ENCODE data around the gene PTPRM. TPM values are rescaled to one million over a fixed set of nuclear protein-coding genes. Genes with fewer than 3 reads are reported as not detected.

The PTPRM gene
- total and polyA plus RNA-seq, 9 donors = 45.6 to 82.0 (median 56.9) TPM

DNA sequence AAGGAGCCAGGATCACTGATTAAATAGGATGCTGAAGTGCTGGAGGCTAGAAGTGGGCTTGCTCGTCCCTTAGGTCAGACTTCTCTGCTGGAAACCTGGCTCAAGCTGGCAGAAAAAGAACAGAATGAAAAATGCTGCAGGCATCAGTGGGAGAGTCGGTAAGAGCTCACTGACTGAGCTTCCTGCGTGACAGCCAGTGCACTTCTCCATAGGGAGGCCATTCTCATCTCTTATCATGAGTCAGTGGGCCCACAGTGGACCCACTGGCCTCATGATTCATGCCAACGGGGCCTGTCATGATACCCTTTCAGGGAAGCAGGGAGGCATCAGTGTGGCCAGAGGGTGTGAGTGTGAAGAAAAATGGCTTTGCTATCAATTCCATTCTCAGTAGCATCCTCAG is 498.2 kb downstream of the PTPRM start:
- Histone ChIP-seq H3K27me3 (no peaks in the 10 kb centered on the region), H3K36me3 (no peaks in the 10 kb centered on the region), H3K4me1 (ENCODE audit: insufficient read depth) (no peaks in the 10 kb centered on the region), H3K4me3 (no peak overlapping the region), H3K9me3 (no peaks in the 10 kb centered on the region), H3K27ac (no peak overlapping the region)
- TF ChIP-seq, protein P1, sequence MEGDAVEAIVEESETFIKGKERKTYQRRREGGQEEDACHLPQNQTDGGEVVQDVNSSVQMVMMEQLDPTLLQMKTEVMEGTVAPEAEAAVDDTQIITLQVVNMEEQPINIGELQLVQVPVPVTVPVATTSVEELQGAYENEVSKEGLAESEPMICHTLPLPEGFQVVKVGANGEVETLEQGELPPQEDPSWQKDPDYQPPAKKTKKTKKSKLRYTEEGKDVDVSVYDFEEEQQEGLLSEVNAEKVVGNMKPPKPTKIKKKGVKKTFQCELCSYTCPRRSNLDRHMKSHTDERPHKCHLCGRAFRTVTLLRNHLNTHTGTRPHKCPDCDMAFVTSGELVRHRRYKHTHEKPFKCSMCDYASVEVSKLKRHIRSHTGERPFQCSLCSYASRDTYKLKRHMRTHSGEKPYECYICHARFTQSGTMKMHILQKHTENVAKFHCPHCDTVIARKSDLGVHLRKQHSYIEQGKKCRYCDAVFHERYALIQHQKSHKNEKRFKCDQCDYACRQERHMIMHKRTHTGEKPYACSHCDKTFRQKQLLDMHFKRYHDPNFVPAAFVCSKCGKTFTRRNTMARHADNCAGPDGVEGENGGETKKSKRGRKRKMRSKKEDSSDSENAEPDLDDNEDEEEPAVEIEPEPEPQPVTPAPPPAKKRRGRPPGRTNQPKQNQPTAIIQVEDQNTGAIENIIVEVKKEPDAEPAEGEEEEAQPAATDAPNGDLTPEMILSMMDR (IDR thresholded peaks at IDR 0.05) = no peak
- TF ChIP-seq EP300 (IDR thresholded peaks at IDR 0.05) (no peak), POLR2A (IDR thresholded peaks at IDR 0.05) (no peak)
- WGBS, 3 donors = 94 to 96% (median 95%) methylated on average over 4 of the region's 4 CpGs
- DNase-seq = no peak
- intact Hi-C loops (cut with DNase I) = no loop called here

DNA sequence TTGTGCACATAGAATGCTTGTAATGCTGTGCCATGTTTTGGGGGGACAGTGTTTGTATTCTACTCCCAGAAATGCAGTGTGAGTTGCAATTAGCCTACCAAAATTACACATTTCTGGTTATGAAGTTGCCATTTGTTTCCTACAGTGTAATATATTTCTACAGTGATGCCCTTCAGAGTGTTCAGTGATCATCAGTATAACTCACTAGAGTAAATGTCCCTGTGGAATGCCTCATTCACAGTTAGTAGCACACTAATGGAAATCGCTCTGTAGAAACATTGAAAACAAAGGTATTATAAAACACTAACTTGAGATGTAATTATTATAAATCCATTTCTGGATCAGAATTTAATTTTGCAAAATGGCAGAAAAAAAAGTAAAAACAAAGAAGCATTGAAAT is 498.7 kb downstream of the PTPRM start:
- 99 to 100% (median 100%) methylated on average over 1 of the region's 1 CpG for WGBS, 3 donors

DNA sequence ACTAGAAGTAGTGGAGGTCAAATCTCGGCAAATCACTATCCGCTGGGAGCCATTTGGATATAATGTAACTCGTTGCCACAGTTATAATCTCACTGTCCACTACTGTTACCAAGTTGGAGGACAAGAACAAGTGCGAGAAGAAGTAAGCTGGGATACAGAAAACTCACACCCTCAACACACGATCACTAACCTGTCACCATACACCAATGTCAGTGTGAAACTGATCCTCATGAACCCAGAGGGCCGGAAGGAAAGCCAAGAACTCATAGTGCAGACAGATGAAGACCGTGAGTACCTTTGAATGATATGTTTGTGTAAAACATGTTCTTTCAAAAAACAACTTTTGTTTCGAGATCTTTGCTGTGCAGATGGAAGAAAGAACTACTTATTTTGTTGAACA is 502.6 kb downstream of the PTPRM start:
- Histone ChIP-seq H3K4me3 (no peak overlapping the region), H3K36me3 (no peaks in the 10 kb centered on the region), H3K9me3 (no peaks in the 10 kb centered on the region), H3K4me1 (ENCODE audit: insufficient read depth) (no peaks in the 10 kb centered on the region), H3K27me3 (no peaks in the 10 kb centered on the region), H3K27ac (no peak overlapping the region)
- intact Hi-C loops (cut with DNase I) = no loop called here
- no peak for DNase-seq
- TF ChIP-seq, protein P1 (IDR thresholded peaks at IDR 0.05) = no peak
- TF ChIP-seq POLR2A (IDR thresholded peaks at IDR 0.05) (no peak), EP300 (IDR thresholded peaks at IDR 0.05) (no peak)
- WGBS, 3 donors = 95 to 98% (median 95%) methylated on average over 8 of the region's 8 CpGs

More for the DNA sequence above, 498.7 kb downstream of the PTPRM start:
- Histone ChIP-seq H3K9me3 (no peaks in the 10 kb centered on the region), H3K4me1 (ENCODE audit: insufficient read depth) (no peaks in the 10 kb centered on the region), H3K4me3 (no peak overlapping the region), H3K27me3 (no peaks in the 10 kb centered on the region), H3K27ac (no peak overlapping the region), H3K36me3 (no peaks in the 10 kb centered on the region)
- TF ChIP-seq POLR2A (IDR thresholded peaks at IDR 0.05) = no peak
- no peak for TF ChIP-seq EP300 (IDR thresholded peaks at IDR 0.05)
- TF ChIP-seq, protein P1 (IDR thresholded peaks at IDR 0.05) = no peak
- intact Hi-C loops (cut with DNase I) = no loop called here
- DNase-seq = no peak

DNA sequence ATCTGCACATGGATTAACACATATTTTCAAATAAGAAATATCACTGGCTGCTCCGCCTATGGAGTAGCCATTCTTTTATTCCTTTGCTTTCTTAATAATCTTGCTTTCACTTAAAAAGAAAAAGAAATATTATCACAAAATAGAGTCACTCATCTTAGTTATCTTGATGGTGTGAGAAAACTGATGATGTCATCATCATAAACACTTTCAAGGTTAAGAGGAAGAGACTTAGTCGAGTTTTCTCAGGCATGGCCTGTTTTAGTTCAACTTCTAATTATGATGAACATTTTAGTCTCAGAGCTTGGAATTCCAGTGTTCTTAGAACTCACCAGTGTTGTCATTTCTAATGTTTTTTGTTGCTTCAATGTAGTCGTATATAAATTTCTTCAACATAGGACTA is 506.1 kb downstream of the PTPRM start:
- no peak for DNase-seq
- no peaks in the 10 kb centered on the region for H3K4me1 ChIP-seq (ENCODE audit: insufficient read depth)
- H3K4me3 ChIP-seq = no peak overlapping the region
- no peaks in the 10 kb centered on the region for H3K9me3 ChIP-seq
- no peak overlapping the region for H3K27ac ChIP-seq
- intact Hi-C loops (cut with DNase I) = no loop called here
- H3K27me3 ChIP-seq = no peaks in the 10 kb centered on the region
- no peaks in the 10 kb centered on the region for H3K36me3 ChIP-seq
- TF ChIP-seq EP300 (IDR thresholded peaks at IDR 0.05) (no peak), POLR2A (IDR thresholded peaks at IDR 0.05) (no peak)
- TF ChIP-seq, protein P1 (IDR thresholded peaks at IDR 0.05) = no peak
- WGBS, 3 donors = 77 to 81% (median 80%) methylated on average over 3 of the region's 3 CpGs

DNA sequence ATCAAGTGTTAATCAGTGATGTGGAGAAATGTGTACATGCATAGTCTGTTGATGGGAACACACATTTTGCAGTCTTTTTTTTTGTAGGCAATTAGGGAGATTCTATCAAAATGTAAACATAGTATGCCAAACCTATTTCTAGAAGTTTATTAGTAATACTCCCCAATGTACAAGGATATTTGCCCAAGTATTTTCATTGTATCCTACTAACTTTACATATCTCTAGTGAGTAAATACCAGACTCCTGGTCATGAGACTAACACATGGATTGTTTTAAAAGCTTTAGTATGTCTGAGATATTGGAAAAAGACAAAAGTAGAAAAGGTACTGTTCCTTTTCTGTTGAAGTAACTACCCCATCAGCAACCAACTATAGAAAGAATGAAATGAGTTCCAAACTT is 513.0 kb downstream of the PTPRM start:
- no peak for TF ChIP-seq POLR2A (IDR thresholded peaks at IDR 0.05)
- TF ChIP-seq EP300 (IDR thresholded peaks at IDR 0.05) = no peak
- Histone ChIP-seq H3K4me3 (no peak overlapping the region), H3K9me3 (no peaks in the 10 kb centered on the region), H3K27ac (no peak overlapping the region), H3K4me1 (ENCODE audit: insufficient read depth) (no peaks in the 10 kb centered on the region), H3K27me3 (no peaks in the 10 kb centered on the region), H3K36me3 (no peaks in the 10 kb centered on the region)
- intact Hi-C loops (cut with DNase I) = no loop called here
- no peak for DNase-seq

All from ovary (tissue), 9 donors.